Measurements from ENCODE around the gene ALKBH4.

DNA sequence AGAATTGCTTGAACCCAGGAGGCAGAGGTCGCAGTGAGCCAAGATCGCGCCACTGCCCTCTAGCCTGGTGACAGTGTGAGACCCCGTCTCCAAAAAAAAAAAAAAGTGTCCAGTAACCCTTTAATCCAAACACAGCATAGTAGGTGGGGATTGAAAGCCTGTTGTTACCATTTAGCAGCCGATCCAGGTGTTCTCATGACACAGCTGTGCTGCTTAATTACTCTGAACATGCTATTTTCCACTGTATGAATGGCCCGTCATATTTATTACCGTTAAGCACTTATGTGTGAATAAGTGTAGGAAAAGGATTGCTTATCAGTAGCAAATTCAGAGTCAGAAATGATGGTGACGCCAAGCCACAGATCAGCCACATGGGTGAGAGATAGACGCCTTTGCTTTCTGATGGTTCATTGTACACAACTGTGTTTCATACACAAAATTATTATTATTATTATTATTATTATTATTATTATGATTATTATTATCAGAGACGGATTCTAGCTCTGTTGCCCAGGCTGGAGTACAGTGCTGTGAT, 42.9 kb downstream of the ALKBH4 start:
- TF ChIP-seq, protein P1, sequence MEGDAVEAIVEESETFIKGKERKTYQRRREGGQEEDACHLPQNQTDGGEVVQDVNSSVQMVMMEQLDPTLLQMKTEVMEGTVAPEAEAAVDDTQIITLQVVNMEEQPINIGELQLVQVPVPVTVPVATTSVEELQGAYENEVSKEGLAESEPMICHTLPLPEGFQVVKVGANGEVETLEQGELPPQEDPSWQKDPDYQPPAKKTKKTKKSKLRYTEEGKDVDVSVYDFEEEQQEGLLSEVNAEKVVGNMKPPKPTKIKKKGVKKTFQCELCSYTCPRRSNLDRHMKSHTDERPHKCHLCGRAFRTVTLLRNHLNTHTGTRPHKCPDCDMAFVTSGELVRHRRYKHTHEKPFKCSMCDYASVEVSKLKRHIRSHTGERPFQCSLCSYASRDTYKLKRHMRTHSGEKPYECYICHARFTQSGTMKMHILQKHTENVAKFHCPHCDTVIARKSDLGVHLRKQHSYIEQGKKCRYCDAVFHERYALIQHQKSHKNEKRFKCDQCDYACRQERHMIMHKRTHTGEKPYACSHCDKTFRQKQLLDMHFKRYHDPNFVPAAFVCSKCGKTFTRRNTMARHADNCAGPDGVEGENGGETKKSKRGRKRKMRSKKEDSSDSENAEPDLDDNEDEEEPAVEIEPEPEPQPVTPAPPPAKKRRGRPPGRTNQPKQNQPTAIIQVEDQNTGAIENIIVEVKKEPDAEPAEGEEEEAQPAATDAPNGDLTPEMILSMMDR (IDR thresholded peaks at IDR 0.05) = no peak
- no peak for TF ChIP-seq POLR2AphosphoS5 (IDR thresholded peaks at IDR 0.05)
- TF ChIP-seq POLR2A (IDR thresholded peaks at IDR 0.05) = no peak

All from prostate gland (tissue), 2 donors.